ENCODE results near the gene SEMA4F.

DNA sequence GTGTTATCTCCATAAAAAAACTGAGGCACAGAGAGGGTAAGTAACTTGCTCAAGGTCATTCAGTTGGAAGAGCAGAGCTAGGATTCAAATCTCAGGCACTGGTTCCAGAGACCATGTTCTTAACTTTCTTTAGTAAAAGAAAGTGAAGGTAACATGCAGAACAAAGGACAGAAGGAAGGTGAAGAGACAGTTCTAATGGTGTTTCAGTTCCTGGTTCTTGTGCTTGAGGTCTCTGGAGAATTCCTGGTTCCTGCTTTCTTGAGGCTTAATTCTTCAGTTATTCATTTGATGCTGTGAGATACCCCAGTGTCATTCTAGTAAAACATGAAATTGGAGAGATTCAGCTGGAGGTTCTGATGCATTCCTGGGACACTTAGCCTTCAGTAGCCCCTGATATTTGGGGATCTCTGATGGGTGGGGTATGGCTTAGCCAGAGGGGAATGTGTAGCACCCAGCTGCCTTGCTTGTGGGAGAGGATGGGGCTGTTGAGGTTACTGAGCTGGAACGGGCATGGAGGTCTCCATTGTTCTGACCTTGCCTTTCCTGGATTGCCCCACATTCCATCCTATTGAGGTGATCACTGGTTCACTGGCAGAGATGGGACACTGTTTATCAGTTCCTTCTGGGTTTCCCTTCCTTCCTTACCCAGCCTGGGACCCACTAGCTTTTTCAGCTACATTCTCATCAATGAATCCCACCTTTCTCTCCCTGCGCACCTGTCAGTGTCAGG lies 46.8 kb downstream of the SEMA4F start:
- TF ChIP-seq, protein P1, sequence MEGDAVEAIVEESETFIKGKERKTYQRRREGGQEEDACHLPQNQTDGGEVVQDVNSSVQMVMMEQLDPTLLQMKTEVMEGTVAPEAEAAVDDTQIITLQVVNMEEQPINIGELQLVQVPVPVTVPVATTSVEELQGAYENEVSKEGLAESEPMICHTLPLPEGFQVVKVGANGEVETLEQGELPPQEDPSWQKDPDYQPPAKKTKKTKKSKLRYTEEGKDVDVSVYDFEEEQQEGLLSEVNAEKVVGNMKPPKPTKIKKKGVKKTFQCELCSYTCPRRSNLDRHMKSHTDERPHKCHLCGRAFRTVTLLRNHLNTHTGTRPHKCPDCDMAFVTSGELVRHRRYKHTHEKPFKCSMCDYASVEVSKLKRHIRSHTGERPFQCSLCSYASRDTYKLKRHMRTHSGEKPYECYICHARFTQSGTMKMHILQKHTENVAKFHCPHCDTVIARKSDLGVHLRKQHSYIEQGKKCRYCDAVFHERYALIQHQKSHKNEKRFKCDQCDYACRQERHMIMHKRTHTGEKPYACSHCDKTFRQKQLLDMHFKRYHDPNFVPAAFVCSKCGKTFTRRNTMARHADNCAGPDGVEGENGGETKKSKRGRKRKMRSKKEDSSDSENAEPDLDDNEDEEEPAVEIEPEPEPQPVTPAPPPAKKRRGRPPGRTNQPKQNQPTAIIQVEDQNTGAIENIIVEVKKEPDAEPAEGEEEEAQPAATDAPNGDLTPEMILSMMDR (conservative IDR thresholded peaks at IDR 0.05; ENCODE audit: low read length) = no peak
- no peak for TF ChIP-seq EZH2phosphoT487 (IDR thresholded peaks at IDR 0.05; ENCODE audit: borderline replicate concordance, low read depth, low read length)
